Measurements from ENCODE around the gene PDLIM5.
"Not testable (repeated sequence)": the region's sequence is repeated elsewhere in the genome, so short reads cannot be mapped to it uniquely, and the experiment has no call there.

Gene PDLIM5

GRCh38 chr4:94582517-94582916 lies 130.8 kb downstream of the PDLIM5 start:
- DNase-seq (ENCODE audit: insufficient read length, low spot score), result no peak
- no peak for FAIRE-seq

GRCh38 chr4:94583914-94584641 lies 132.3 kb downstream of the PDLIM5 start:
- FAIRE-seq (no peak), DNase-seq (ENCODE audit: insufficient read length, low spot score) (no peak)

- no peak for FAIRE-seq
- no peak for DNase-seq (ENCODE audit: insufficient read length, low spot score)
Measured at GRCh38 chr4:94588896-94589693, 137.4 kb downstream of the PDLIM5 start.

- DNase-seq (ENCODE audit: insufficient read length, low spot score), result no peak
Measured at GRCh38 chr4:94590493-94590892, 138.8 kb downstream of the PDLIM5 start.

GRCh38 chr4:94591289-94591688 lies 139.5 kb downstream of the PDLIM5 start:
- DNase-seq (ENCODE audit: insufficient read length, low spot score) (no peak), FAIRE-seq (no peak)

More at GRCh38 chr4:94590493-94590892, 138.8 kb downstream of the PDLIM5 start:
- FAIRE-seq, result no peak

- DNase-seq (ENCODE audit: insufficient read length, low spot score) (no peak), FAIRE-seq (no peak)
Measured at GRCh38 chr4:94595013-94595412, 143.3 kb downstream of the PDLIM5 start.

- FAIRE-seq (peak; percentile 76), DNase-seq (ENCODE audit: insufficient read length, low spot score) (peak; percentile 2)
Measured at GRCh38 chr4:94595880-94596483, 144.2 kb downstream of the PDLIM5 start.

GRCh38 chr4:94598758-94599157 lies 147.0 kb downstream of the PDLIM5 start:
- DNase-seq (ENCODE audit: insufficient read length, low spot score) (no peak), FAIRE-seq (no peak)

- no peak for DNase-seq (ENCODE audit: insufficient read length, low spot score)
- FAIRE-seq, result no peak
Measured at GRCh38 chr4:94603170-94603747, 151.5 kb downstream of the PDLIM5 start.

- no peak for FAIRE-seq
- no peak for DNase-seq (ENCODE audit: insufficient read length, low spot score)
Measured at GRCh38 chr4:94605241-94605805, 153.6 kb downstream of the PDLIM5 start.

- FAIRE-seq, result no peak
Measured at GRCh38 chr4:94610145-94610544, 158.4 kb downstream of the PDLIM5 start.

GRCh38 chr4:94613248-94613647 lies 161.5 kb downstream of the PDLIM5 start:
- no peak for FAIRE-seq
- DNase-seq (ENCODE audit: insufficient read length, low spot score), result no peak

More at GRCh38 chr4:94610145-94610544, 158.4 kb downstream of the PDLIM5 start:
- no peak for DNase-seq (ENCODE audit: insufficient read length, low spot score)

- DNase-seq (ENCODE audit: insufficient read length, low spot score) (no peak), FAIRE-seq (no peak)
Measured at GRCh38 chr4:94615451-94615850, 163.7 kb downstream of the PDLIM5 start.

- peak; percentile 58 for FAIRE-seq
Measured at GRCh38 chr4:94621491-94622080, 169.8 kb downstream of the PDLIM5 start.

GRCh38 chr4:94623126-94623911 lies 171.6 kb downstream of the PDLIM5 start:
- DNase-seq (ENCODE audit: insufficient read length, low spot score), result no peak
- no peak for FAIRE-seq

More at GRCh38 chr4:94621491-94622080, 169.8 kb downstream of the PDLIM5 start:
- DNase-seq (ENCODE audit: insufficient read length, low spot score), result peak; percentile 13

- DNase-seq (ENCODE audit: insufficient read length, low spot score) (no peak), FAIRE-seq (no peak)
Measured at GRCh38 chr4:94626942-94627341, 175.2 kb downstream of the PDLIM5 start.

GRCh38 chr4:94629058-94629457 lies 177.3 kb downstream of the PDLIM5 start:
- not testable (repeated sequence) for FAIRE-seq; DNase-seq (ENCODE audit: insufficient read length, low spot score)

GRCh38 chr4:94629837-94630236 lies 178.1 kb downstream of the PDLIM5 start:
- no peak for DNase-seq (ENCODE audit: insufficient read length, low spot score)
- no peak for FAIRE-seq

GRCh38 chr4:94634271-94634670 lies 182.5 kb downstream of the PDLIM5 start:
- no peak for DNase-seq (ENCODE audit: insufficient read length, low spot score)
- FAIRE-seq, result no peak

GRCh38 chr4:94635177-94635576 lies 183.4 kb downstream of the PDLIM5 start:
- no peak for FAIRE-seq
- no peak for DNase-seq (ENCODE audit: insufficient read length, low spot score)

Data from GM19239 (cell line).